ENCODE measurements around the gene PPIG.
"Not testable (repeated sequence)": the region's sequence is repeated elsewhere in the genome, so short reads cannot be mapped to it uniquely, and the experiment has no call there.

The PPIG gene

GRCh38 chr2:169613876-169614275, 29.7 kb downstream of the PPIG start:
- H2AFZ ChIP-seq (ENCODE audit: low read depth, low read length): no peak overlapping the region
- peaks cover 49% of the 10 kb centered on the region for H3K36me3 ChIP-seq (replicated peaks; ENCODE audit: low read depth, low read length)
- TF ChIP-seq EZH2phosphoT487 (IDR thresholded peaks at IDR 0.05; ENCODE audit: low read depth) (no peak), CTCF (IDR thresholded peaks at IDR 0.05; ENCODE audit: low read depth, low read length) (no peak)
- no peak overlapping the region for H3K4me3 ChIP-seq (ENCODE audit: low read length)
- peaks cover 17% of the 10 kb centered on the region; the same call in 1 of the 2 replicates for H3K79me2 ChIP-seq (ENCODE audit: low read length)
- no peaks in the 10 kb centered on the region for H3K9me3 ChIP-seq (ENCODE audit: insufficient read depth, low read length)
- H3K27ac ChIP-seq (ENCODE audit: low read length): no peak overlapping the region
- no peaks in the 10 kb centered on the region for H4K20me1 ChIP-seq (ENCODE audit: insufficient read depth, low read length)
- no peak overlapping the region for H3K9ac ChIP-seq (ENCODE audit: low read length)
- H3K4me1 ChIP-seq (ENCODE audit: low read length): no peaks in the 10 kb centered on the region
- H3K27me3 ChIP-seq (ENCODE audit: low read depth, low read length): no peaks in the 10 kb centered on the region
- no peak overlapping the region for H3K4me2 ChIP-seq (ENCODE audit: low read length)

GRCh38 chr2:169615982-169616381, 31.8 kb downstream of the PPIG start:
- not testable (repeated sequence) for H3K9me3 ChIP-seq (ENCODE audit: insufficient read depth, low read length); H4K20me1 ChIP-seq (ENCODE audit: insufficient read depth, low read length); H3K4me2 ChIP-seq (ENCODE audit: low read length); H2AFZ ChIP-seq (ENCODE audit: low read depth, low read length); H3K4me3 ChIP-seq (ENCODE audit: low read length); H3K27ac ChIP-seq (ENCODE audit: low read length); H3K4me1 ChIP-seq (ENCODE audit: low read length); H3K27me3 ChIP-seq (ENCODE audit: low read depth, low read length); H3K9ac ChIP-seq (ENCODE audit: low read length)
- Histone ChIP-seq H3K79me2 (ENCODE audit: low read length) (peaks cover 32% of the 10 kb centered on the region), H3K36me3 (replicated peaks; ENCODE audit: low read depth, low read length) (peaks cover 48% of the 10 kb centered on the region)

GRCh38 chr2:169619946-169620345, 35.8 kb downstream of the PPIG start:
- TF ChIP-seq CTCF (IDR thresholded peaks at IDR 0.05; ENCODE audit: low read depth, low read length) (no peak), EZH2phosphoT487 (IDR thresholded peaks at IDR 0.05; ENCODE audit: low read depth) (no peak)
- no peak overlapping the region for H3K27ac ChIP-seq (ENCODE audit: low read length)
- no peaks in the 10 kb centered on the region for H4K20me1 ChIP-seq (ENCODE audit: insufficient read depth, low read length)
- H3K36me3 ChIP-seq (replicated peaks; ENCODE audit: low read depth, low read length): peaks cover 33% of the 10 kb centered on the region
- H2AFZ ChIP-seq (ENCODE audit: low read depth, low read length): no peak overlapping the region
- H3K9me3 ChIP-seq (ENCODE audit: insufficient read depth, low read length): no peaks in the 10 kb centered on the region
- no peaks in the 10 kb centered on the region for H3K27me3 ChIP-seq (ENCODE audit: low read depth, low read length)
- peaks cover 32% of the 10 kb centered on the region for H3K79me2 ChIP-seq (ENCODE audit: low read length)
- H3K4me1 ChIP-seq (ENCODE audit: low read length): no peaks in the 10 kb centered on the region
- H3K4me2 ChIP-seq (ENCODE audit: low read length): no peak overlapping the region
- H3K4me3 ChIP-seq (ENCODE audit: low read length): no peak overlapping the region
- no peak overlapping the region for H3K9ac ChIP-seq (ENCODE audit: low read length)

GRCh38 chr2:169620509-169620908, 36.4 kb downstream of the PPIG start:
- no peak overlapping the region for H3K27ac ChIP-seq (ENCODE audit: low read length)
- no peaks in the 10 kb centered on the region for H4K20me1 ChIP-seq (ENCODE audit: insufficient read depth, low read length)
- H3K4me1 ChIP-seq (ENCODE audit: low read length): no peaks in the 10 kb centered on the region
- H3K4me3 ChIP-seq (ENCODE audit: low read length): no peak overlapping the region
- H3K9me3 ChIP-seq (ENCODE audit: insufficient read depth, low read length): no peaks in the 10 kb centered on the region
- peaks cover 29% of the 10 kb centered on the region for H3K79me2 ChIP-seq (ENCODE audit: low read length)
- no peak for TF ChIP-seq CTCF (IDR thresholded peaks at IDR 0.05; ENCODE audit: low read depth, low read length)
- TF ChIP-seq EZH2phosphoT487 (IDR thresholded peaks at IDR 0.05; ENCODE audit: low read depth): no peak
- H3K27me3 ChIP-seq (ENCODE audit: low read depth, low read length): no peaks in the 10 kb centered on the region
- no peak overlapping the region for H3K9ac ChIP-seq (ENCODE audit: low read length)
- no peak overlapping the region for H3K4me2 ChIP-seq (ENCODE audit: low read length)
- peaks cover 30% of the 10 kb centered on the region for H3K36me3 ChIP-seq (replicated peaks; ENCODE audit: low read depth, low read length)
- H2AFZ ChIP-seq (ENCODE audit: low read depth, low read length): no peak overlapping the region

- Histone ChIP-seq H3K79me2 (ENCODE audit: low read length) (peaks cover 19% of the 10 kb centered on the region), H3K27ac (ENCODE audit: low read length) (no peak overlapping the region), H3K4me3 (ENCODE audit: low read length) (no peak overlapping the region), H3K27me3 (ENCODE audit: low read depth, low read length) (no peaks in the 10 kb centered on the region), H3K4me1 (ENCODE audit: low read length) (no peaks in the 10 kb centered on the region), H2AFZ (ENCODE audit: low read depth, low read length) (no peak overlapping the region), H3K4me2 (ENCODE audit: low read length) (no peak overlapping the region), H3K9ac (ENCODE audit: low read length) (no peak overlapping the region), H3K9me3 (ENCODE audit: insufficient read depth, low read length) (no peaks in the 10 kb centered on the region), H3K36me3 (replicated peaks; ENCODE audit: low read depth, low read length) (peaks cover 35% of the 10 kb centered on the region), H4K20me1 (ENCODE audit: insufficient read depth, low read length) (no peaks in the 10 kb centered on the region)
- TF ChIP-seq CTCF (IDR thresholded peaks at IDR 0.05; ENCODE audit: low read depth, low read length): no peak
- TF ChIP-seq EZH2phosphoT487 (IDR thresholded peaks at IDR 0.05; ENCODE audit: low read depth): no peak
Measured at GRCh38 chr2:169623235-169623634, 39.1 kb downstream of the PPIG start.

Measured in OCI-LY3 (cell line).